T-helper 1 cell treated with Interleukin-12 subunit alpha and Interleukin-12 subunit beta and Interleukin-4 antibody, amounts not matched to agents 30 ng/mL and 1 ng/mL, for 36 hours (primary cell): ENCODE data around the gene ACOX2. TPM values are rescaled to one million over a fixed set of nuclear protein-coding genes. Genes with fewer than 3 reads are reported as not detected.

Source experiments
- intact Hi-C: fragments of 100-400 bp; cut with micrococcal nuclease; formaldehyde crosslinking; loops from one replicate; pipeline ENCODE4 v1.15.1; 2024
- total RNA-seq: library from RNA; stranded (reverse); gene quantifications from 2 replicates; pipeline ENCODE4 v1.2.3, GENCODE V29; 2022

The ACOX2 gene
- total RNA-seq, 1 donor from 2014 or later: not detected

GRCh38 chr3:58478781-58479180, 58.2 kb downstream of the ACOX2 start:
- intact Hi-C loops: no loop called here

GRCh38 chr3:58474967-58475578, 61.9 kb downstream of the ACOX2 start:
- intact Hi-C loops: no loop called here

GRCh38 chr3:58474348-58474911, 62.6 kb downstream of the ACOX2 start:
- intact Hi-C loops: no loop called here

GRCh38 chr3:58473275-58473674, 63.7 kb downstream of the ACOX2 start:
- intact Hi-C loops: no loop called here

GRCh38 chr3:58471025-58471887, 65.7 kb downstream of the ACOX2 start:
- intact Hi-C loops: loop anchor here (1.0 to 2.0 kb wide), 6 partner anchors 8 to 165 kb away; partner anchors contain the start of genes HTD2, PDHB and RPP14

GRCh38 chr3:58470363-58471024, 66.5 kb downstream of the ACOX2 start:
- intact Hi-C loops: loop anchor here (1.0 to 2.0 kb wide), 6 partner anchors 7 to 164 kb away; partner anchors contain the start of genes HTD2, PDHB and RPP14

- intact Hi-C loops: no loop called here
These were observed 67.9 kb downstream of the ACOX2 start for GRCh38 chr3:58469096-58469495.

GRCh38 chr3:58466899-58467563, 70.0 kb downstream of the ACOX2 start:
- intact Hi-C loops: no loop called here

- intact Hi-C loops: no loop called here
These were observed 72.1 kb downstream of the ACOX2 start for GRCh38 chr3:58464866-58465265.

GRCh38 chr3:58463942-58464271, 73.1 kb downstream of the ACOX2 start:
- intact Hi-C loops: loop anchor here (1.0 to 2.0 kb wide), 5 partner anchors 7 to 157 kb away; partner anchors contain the start of genes HTD2, PDHB and RPP14

GRCh38 chr3:58463181-58463941, 73.6 kb downstream of the ACOX2 start:
- intact Hi-C loops: loop anchor here (1.0 to 2.0 kb wide), 5 partner anchors 8 to 157 kb away; partner anchors contain the start of genes HTD2, PDHB and RPP14

- intact Hi-C loops: loop anchor here (1.0 to 2.0 kb wide), 5 partner anchors 8 to 156 kb away; partner anchors contain the start of genes HTD2, PDHB and RPP14
These were observed 74.2 kb downstream of the ACOX2 start for GRCh38 chr3:58462829-58463180.

- intact Hi-C loops: no loop called here
These were observed 77.8 kb downstream of the ACOX2 start for GRCh38 chr3:58459160-58459559.

Other genes with a start within 250 kb of the ACOX2 start
- gene RPP14, start 230.9 kb downstream of the ACOX2 start, total RNA-seq: 18.0 and 19.6 TPM in 2 replicates
- 5.3 and 6.3 TPM in 2 replicates for gene HTD2, start 230.7 kb downstream of the ACOX2 start, total RNA-seq
- 55.1 and 58.3 TPM in 2 replicates for gene PXK, start 204.3 kb downstream of the ACOX2 start, total RNA-seq
- gene PDHB, start 103.4 kb downstream of the ACOX2 start, total RNA-seq: 63.8 and 68.7 TPM in 2 replicates
- 10.7 and 11.2 TPM in 2 replicates for gene KCTD6, start 45.1 kb downstream of the ACOX2 start, total RNA-seq
- not detected in 2 replicates for gene FAM107A, start 40.2 kb upstream of the ACOX2 start, total RNA-seq
- not detected in 2 replicates for gene FAM3D, start 129.6 kb upstream of the ACOX2 start, total RNA-seq